DND-41 (cell line): ENCODE results near the gene MAU2.

Source experiments
- ATAC-seq: fragments of 200-7000 bp; cut with Tn5 transposase; 3 replicates; pipeline ENCODE4 v1.9.1; 2021; ENCODE audit warnings: low read depth; ENCODE audit not compliant: insufficient read depth
- DNase-seq: peaks from one replicate; pipeline ENCODE4 v3.0.0-alpha.2; 2020
- H2AFZ ChIP-seq: 2 replicates; pipeline ENCODE4 v1.6.0; 2012; ENCODE audit warnings: low read depth, low read length
- H3K27ac ChIP-seq: 2 replicates; pipeline ENCODE4 v1.5.1; 2012; ENCODE audit warnings: low read length, inconsistent platforms
- H3K27me3 ChIP-seq: fragments of 200-600 bp; sonication (generic); 2 replicates; pipeline ENCODE4 v1.6.0; 2012; ENCODE audit warnings: low read length, mild to moderate bottlenecking, inconsistent platforms; ENCODE audit not compliant: insufficient read depth, poor library complexity
- H3K36me3 ChIP-seq: 2 replicates; pipeline ENCODE4 v1.5.1; 2012; ENCODE audit warnings: low read length, inconsistent platforms; ENCODE audit not compliant: insufficient read depth
- H3K4me1 ChIP-seq: 2 replicates; pipeline ENCODE4 v1.5.1; 2012; ENCODE audit warnings: mild to moderate bottlenecking, low read length; ENCODE audit not compliant: insufficient read depth
- H3K4me2 ChIP-seq: 2 replicates; pipeline ENCODE4 v1.6.0; 2012; ENCODE audit warnings: mild to moderate bottlenecking, moderate library complexity, low read length, inconsistent platforms; ENCODE audit not compliant: insufficient read depth
- H3K4me3 ChIP-seq, 2 experiments: fragments of 200-600 bp in 1 of 2; shearing (Covaris generic) in 1 of 2; 2 replicates each; pipeline ENCODE4 v1.5.1; 2012 to 2016; ENCODE audit warnings: inconsistent platforms in 2 of 2, low read length in 2 of 2, mild to moderate bottlenecking in 2 of 2, low read depth in 1 of 2, moderate library complexity in 1 of 2
- H3K79me2 ChIP-seq: 2 replicates; pipeline ENCODE4 v1.6.0; 2012; ENCODE audit warnings: low read length, inconsistent platforms; ENCODE audit not compliant: insufficient read depth
- H3K9ac ChIP-seq: 2 replicates; pipeline ENCODE4 v1.6.0; 2012; ENCODE audit warnings: low read depth, mild to moderate bottlenecking, inconsistent platforms, low read length, moderate library complexity
- H3K9me3 ChIP-seq: 2 replicates; pipeline ENCODE4 v1.5.1; 2012; ENCODE audit warnings: low read length, moderate library complexity, mild to moderate bottlenecking, inconsistent platforms; ENCODE audit not compliant: insufficient read depth, severe bottlenecking
- H4K20me1 ChIP-seq: 2 replicates; pipeline ENCODE4 v1.6.0; 2012; ENCODE audit warnings: low read length; ENCODE audit not compliant: insufficient read depth
- CTCF ChIP-seq: IDR thresholded peaks from 2 replicates; pipeline ENCODE4 v1.5.1; 2012; ENCODE audit warnings: borderline replicate concordance, low read length, moderate library complexity, mild to moderate bottlenecking; ENCODE audit not compliant: poor library complexity, severe bottlenecking; ENCODE audit errors: extremely low read depth
- EZH2 ChIP-seq: IDR thresholded peaks from 3 replicates; pipeline ENCODE4 v1.6.1; 2012; ENCODE audit warnings: borderline replicate concordance, low read depth, mild to moderate bottlenecking, moderate library complexity, low read length, inconsistent platforms; ENCODE audit not compliant: severe bottlenecking

MAU2 gene

GRCh38 chr19:19285686-19286085, 34.9 kb upstream of the MAU2 start:
- H3K4me1 ChIP-seq: no peaks in the 10 kb centered on the region
- no peaks in the 10 kb centered on the region; the same call in 1 of the 2 replicates for H4K20me1 ChIP-seq
- DNase-seq (no peak), ATAC-seq (no peak)
- no peaks in the 10 kb centered on the region for H3K79me2 ChIP-seq
- TF ChIP-seq EZH2 (no peak), CTCF (no peak)
- no peak overlapping the region for H3K4me2 ChIP-seq
- H3K36me3 ChIP-seq: peaks cover 65% of the 10 kb centered on the region
- H3K9me3 ChIP-seq: no peaks in the 10 kb centered on the region
- H3K27ac ChIP-seq: no peak overlapping the region
- H3K4me3 ChIP-seq: no peak overlapping the region
- H3K27me3 ChIP-seq: no peaks in the 10 kb centered on the region
- H3K9ac ChIP-seq: no peak overlapping the region
- H2AFZ ChIP-seq: no peak overlapping the region

- Histone ChIP-seq H4K20me1 (no peaks in the 10 kb centered on the region), H3K4me3 (no peak overlapping the region), H3K4me2 (no peak overlapping the region), H3K36me3 (peaks cover 58% of the 10 kb centered on the region), H2AFZ (no peak overlapping the region), H3K27ac (no peak overlapping the region), H3K9me3 (no peaks in the 10 kb centered on the region), H3K9ac (no peak overlapping the region), H3K4me1 (no peaks in the 10 kb centered on the region), H3K27me3 (no peaks in the 10 kb centered on the region), H3K79me2 (no peaks in the 10 kb centered on the region)
- TF ChIP-seq EZH2 (no peak), CTCF (no peak)
- ATAC-seq (no peak), DNase-seq (no peak)
Measured at GRCh38 chr19:19292607-19293006, 28.0 kb upstream of the MAU2 start.

- no peak for ATAC-seq
- Histone ChIP-seq H3K4me1 (no peaks in the 10 kb centered on the region), H3K4me2 (no peak overlapping the region), H3K36me3 (peaks cover 47% of the 10 kb centered on the region), H4K20me1 (no peaks in the 10 kb centered on the region), H3K4me3 (no peak overlapping the region), H2AFZ (no peak overlapping the region), H3K79me2 (no peaks in the 10 kb centered on the region), H3K9me3 (no peaks in the 10 kb centered on the region), H3K9ac (no peak overlapping the region), H3K27ac (no peak overlapping the region), H3K27me3 (no peaks in the 10 kb centered on the region)
- DNase-seq: no peak
- TF ChIP-seq CTCF (no peak), EZH2 (no peak)
Measured at GRCh38 chr19:19294914-19295313, 25.7 kb upstream of the MAU2 start.
